ENCODE measurements around the gene RAD51B. TPM values are rescaled to one million over a fixed set of nuclear protein-coding genes. Genes with fewer than 3 reads are reported as not detected.

The RAD51B gene
- total and polyA plus RNA-seq, 9 of the 15 experiments (the other 6 are each of a cell fraction or from before 2014, with no cell fraction given) = 8.5 to 17.3 (median 11.3) TPM

GRCh38 chr14:67819563-67820421, at the start of gene RAD51B (continued):
- TF ChIP-seq, protein P1, sequence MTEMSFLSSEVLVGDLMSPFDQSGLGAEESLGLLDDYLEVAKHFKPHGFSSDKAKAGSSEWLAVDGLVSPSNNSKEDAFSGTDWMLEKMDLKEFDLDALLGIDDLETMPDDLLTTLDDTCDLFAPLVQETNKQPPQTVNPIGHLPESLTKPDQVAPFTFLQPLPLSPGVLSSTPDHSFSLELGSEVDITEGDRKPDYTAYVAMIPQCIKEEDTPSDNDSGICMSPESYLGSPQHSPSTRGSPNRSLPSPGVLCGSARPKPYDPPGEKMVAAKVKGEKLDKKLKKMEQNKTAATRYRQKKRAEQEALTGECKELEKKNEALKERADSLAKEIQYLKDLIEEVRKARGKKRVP (CRISPR knock-in tag; IDR thresholded peaks at IDR 0.05) = no peak
- TF ChIP-seq BCOR (IDR thresholded peaks at IDR 0.05) (no peak), NR3C1 (CRISPR knock-in tag; IDR thresholded peaks at IDR 0.05) (no peak), THRAP3 (IDR thresholded peaks at IDR 0.05; ENCODE audit: borderline replicate concordance) (no peak), GATA2 (CRISPR knock-in tag; IDR thresholded peaks at IDR 0.05) (no peak), SREBF1 (IDR thresholded peaks at IDR 0.05; ENCODE audit: borderline replicate concordance, low read depth, low read length) (no peak), CBFA2T2 (conservative IDR thresholded peaks at IDR 0.05) (no peak), NR2C2 (CRISPR knock-in tag; IDR thresholded peaks at IDR 0.05) (no peak), NR2C2 (tag; IDR thresholded peaks at IDR 0.05) (no peak), ETV1 (tag; conservative IDR thresholded peaks at IDR 0.05; ENCODE audit: low read depth) (no peak), EWSR1 (IDR thresholded peaks at IDR 0.05; ENCODE audit: borderline replicate concordance, low read depth, partially characterized antibody) (no peak), SIRT6 (IDR thresholded peaks at IDR 0.05; ENCODE audit: low read depth, low read length) (no peak), ZBTB8A (IDR thresholded peaks at IDR 0.05; ENCODE audit: partially characterized antibody) (no peak), FOXA3 (CRISPR knock-in tag; conservative IDR thresholded peaks at IDR 0.05 in 1 of 2, IDR thresholded peaks at IDR 0.05 in 1 of 2) (no peak), GABPB2 (CRISPR knock-in tag; conservative IDR thresholded peaks at IDR 0.05) (no peak), EP400 (IDR thresholded peaks at IDR 0.05) (peak; percentile 30; the same call in 1 of the 2 replicates), NFRKB (IDR thresholded peaks at IDR 0.05; ENCODE audit: low read depth) (no peak), PHF8 (IDR thresholded peaks at IDR 0.05; ENCODE audit: borderline replicate concordance, low read length) (peak; percentile 51; the same call in 1 of the 2 replicates)
- TF ChIP-seq, protein P2, sequence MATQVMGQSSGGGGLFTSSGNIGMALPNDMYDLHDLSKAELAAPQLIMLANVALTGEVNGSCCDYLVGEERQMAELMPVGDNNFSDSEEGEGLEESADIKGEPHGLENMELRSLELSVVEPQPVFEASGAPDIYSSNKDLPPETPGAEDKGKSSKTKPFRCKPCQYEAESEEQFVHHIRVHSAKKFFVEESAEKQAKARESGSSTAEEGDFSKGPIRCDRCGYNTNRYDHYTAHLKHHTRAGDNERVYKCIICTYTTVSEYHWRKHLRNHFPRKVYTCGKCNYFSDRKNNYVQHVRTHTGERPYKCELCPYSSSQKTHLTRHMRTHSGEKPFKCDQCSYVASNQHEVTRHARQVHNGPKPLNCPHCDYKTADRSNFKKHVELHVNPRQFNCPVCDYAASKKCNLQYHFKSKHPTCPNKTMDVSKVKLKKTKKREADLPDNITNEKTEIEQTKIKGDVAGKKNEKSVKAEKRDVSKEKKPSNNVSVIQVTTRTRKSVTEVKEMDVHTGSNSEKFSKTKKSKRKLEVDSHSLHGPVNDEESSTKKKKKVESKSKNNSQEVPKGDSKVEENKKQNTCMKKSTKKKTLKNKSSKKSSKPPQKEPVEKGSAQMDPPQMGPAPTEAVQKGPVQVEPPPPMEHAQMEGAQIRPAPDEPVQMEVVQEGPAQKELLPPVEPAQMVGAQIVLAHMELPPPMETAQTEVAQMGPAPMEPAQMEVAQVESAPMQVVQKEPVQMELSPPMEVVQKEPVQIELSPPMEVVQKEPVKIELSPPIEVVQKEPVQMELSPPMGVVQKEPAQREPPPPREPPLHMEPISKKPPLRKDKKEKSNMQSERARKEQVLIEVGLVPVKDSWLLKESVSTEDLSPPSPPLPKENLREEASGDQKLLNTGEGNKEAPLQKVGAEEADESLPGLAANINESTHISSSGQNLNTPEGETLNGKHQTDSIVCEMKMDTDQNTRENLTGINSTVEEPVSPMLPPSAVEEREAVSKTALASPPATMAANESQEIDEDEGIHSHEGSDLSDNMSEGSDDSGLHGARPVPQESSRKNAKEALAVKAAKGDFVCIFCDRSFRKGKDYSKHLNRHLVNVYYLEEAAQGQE (IDR thresholded peaks at IDR 0.05; ENCODE audit: borderline replicate concordance) = no peak
- TF ChIP-seq, protein P2 (CRISPR knock-in tag; IDR thresholded peaks at IDR 0.05; ENCODE audit: low read depth) = no peak

Measured in K562 (cell line).